WTC11 (cell line): Measurements from ENCODE around the gene ZNF624.

Experiments
- CTCF ChIP-seq: fragments of 200-600 bp; IDR thresholded peaks from 2 replicates; pipeline ENCODE4 v1.8.0; 2022; ENCODE audit warnings: antibody characterized with exemption
- ELF4 ChIP-seq: sonication (generic); formaldehyde crosslinking; IDR thresholded peaks from 2 replicates; pipeline ENCODE4 v1.8.1; 2022; ENCODE audit warnings: low read depth, mild to moderate bottlenecking, moderate library complexity, missing genetic modification reagents
- MAX ChIP-seq: sonication (generic); formaldehyde crosslinking; IDR thresholded peaks from 2 replicates; pipeline ENCODE4 v1.8.0; 2022; ENCODE audit warnings: mild to moderate bottlenecking, missing genetic modification reagents

GRCh38 chr17:16649585-16649984, 4.1 kb downstream of the ZNF624 start:
- TF ChIP-seq CTCF (no peak), MAX (CRISPR knock-in tag) (no peak), ELF4 (no peak)
